Measurements from ENCODE around the gene COX8C.

GRCh38 chr14:93319494-93319893, 27.5 kb upstream of the COX8C start:
- no peak for TF ChIP-seq CTCF (conservative IDR thresholded peaks at IDR 0.05)
- no peak for TF ChIP-seq EZH2 (IDR thresholded peaks at IDR 0.05; ENCODE audit: low read depth)
